VCaP (cell line): ENCODE results near the gene ADCY2.

Experiments used
- H3K27ac ChIP-seq: fragments of 450-650 bp; 2 replicates; pipeline ENCODE4 v1.5.1; 2017
- CTCF ChIP-seq: fragments of 450-650 bp; conservative IDR thresholded peaks from 2 replicates; pipeline ENCODE4 v1.5.1; 2017; ENCODE audit warnings: mild to moderate bottlenecking, moderate library complexity

The ADCY2 gene

GRCh38 chr5:7756453-7756852, 360.5 kb downstream of the ADCY2 start:
- TF ChIP-seq CTCF = no peak
- H3K27ac ChIP-seq = no peak overlapping the region

- no peak for TF ChIP-seq CTCF
- no peak overlapping the region for H3K27ac ChIP-seq
Measured at GRCh38 chr5:7759257-7759871, 363.4 kb downstream of the ADCY2 start.

GRCh38 chr5:7759951-7760580, 364.1 kb downstream of the ADCY2 start:
- no peak overlapping the region for H3K27ac ChIP-seq
- no peak for TF ChIP-seq CTCF

GRCh38 chr5:7762267-7762666, 366.3 kb downstream of the ADCY2 start:
- no peak overlapping the region for H3K27ac ChIP-seq
- TF ChIP-seq CTCF = peak; percentile 55; the same call in 1 of the 2 replicates

GRCh38 chr5:7763621-7764072, 367.7 kb downstream of the ADCY2 start:
- H3K27ac ChIP-seq = no peak overlapping the region; the same call in 1 of the 2 replicates
- no peak for TF ChIP-seq CTCF

GRCh38 chr5:7764452-7764851, 368.5 kb downstream of the ADCY2 start:
- TF ChIP-seq CTCF = no peak
- H3K27ac ChIP-seq = no peak overlapping the region; the same call in 1 of the 2 replicates

GRCh38 chr5:7770436-7770835, 374.5 kb downstream of the ADCY2 start:
- no peak overlapping the region for H3K27ac ChIP-seq
- TF ChIP-seq CTCF = no peak
